WTC11 (cell line): ENCODE results near the gene RPTOR. TPM values are rescaled to one million over a fixed set of nuclear protein-coding genes. Genes with fewer than 3 reads are reported as not detected.

Experiments
- GRHL2 ChIP-seq: fragments of 250-450 bp; sonication (Bioruptor Pico); IDR thresholded peaks from 2 replicates; pipeline ENCODE4 v1.8.0; 2022; ENCODE audit warnings: mild to moderate bottlenecking, moderate library complexity; ENCODE audit not compliant: insufficient replicate concordance, severe bottlenecking
- HMGA2 ChIP-seq: fragments of 250-450 bp; sonication (Bioruptor Pico); IDR thresholded peaks from 2 replicates; pipeline ENCODE4 v1.4.0; 2021; ENCODE audit warnings: mild to moderate bottlenecking, moderate library complexity
- IRF2 ChIP-seq: sonication (generic); formaldehyde crosslinking; IDR thresholded peaks from 2 replicates; pipeline ENCODE4 v1.8.0; 2022; ENCODE audit warnings: low read depth, missing genetic modification reagents, borderline replicate concordance
- NR1H2 ChIP-seq: sonication (generic); formaldehyde crosslinking; IDR thresholded peaks from 2 replicates; pipeline ENCODE4 v1.9.0; 2021; ENCODE audit warnings: mild to moderate bottlenecking, moderate library complexity, missing genetic modification reagents
- SOX15 ChIP-seq: fragments of 250-450 bp; sonication (Bioruptor Pico); IDR thresholded peaks from 2 replicates; pipeline ENCODE4 v1.9.0; 2021; ENCODE audit warnings: mild to moderate bottlenecking
- TCF7 ChIP-seq: sonication (generic); formaldehyde crosslinking; IDR thresholded peaks from 2 replicates; pipeline ENCODE4 v1.8.0; 2022; ENCODE audit warnings: mild to moderate bottlenecking, low read depth, missing genetic modification reagents, moderate library complexity
- TEAD1 ChIP-seq: sonication (generic); formaldehyde crosslinking; IDR thresholded peaks from 2 replicates; pipeline ENCODE4 v1.8.0; 2022; ENCODE audit warnings: mild to moderate bottlenecking, missing genetic modification reagents
- TEAD4 ChIP-seq: sonication (generic); formaldehyde crosslinking; IDR thresholded peaks from 2 replicates; pipeline ENCODE4 v1.8.0; 2022; ENCODE audit warnings: mild to moderate bottlenecking, missing genetic modification reagents
- ZBTB21 ChIP-seq: sonication (generic); formaldehyde crosslinking; IDR thresholded peaks from 2 replicates; pipeline ENCODE4 v1.8.1; 2023; ENCODE audit warnings: mild to moderate bottlenecking, missing genetic modification reagents, borderline replicate concordance
- ZNF219 ChIP-seq: sonication (generic); formaldehyde crosslinking; IDR thresholded peaks from 2 replicates; pipeline ENCODE4 v1.8.0; 2023; ENCODE audit warnings: missing genetic modification reagents, mild to moderate bottlenecking, borderline replicate concordance
- ZNF263 ChIP-seq: sonication (generic); formaldehyde crosslinking; IDR thresholded peaks from 2 replicates; pipeline ENCODE4 v1.8.1; 2022; ENCODE audit warnings: low read depth, mild to moderate bottlenecking, moderate library complexity, missing genetic modification reagents
- ZNF317 ChIP-seq: sonication (generic); formaldehyde crosslinking; IDR thresholded peaks from 2 replicates; pipeline ENCODE4 v1.8.1; 2023; ENCODE audit warnings: low read depth, mild to moderate bottlenecking, moderate library complexity, missing genetic modification reagents, borderline replicate concordance
- ZNF423 ChIP-seq: fragments of 250-450 bp; sonication (Bioruptor Pico); IDR thresholded peaks from 2 replicates; pipeline ENCODE4 v2.1.2; 2022; ENCODE audit warnings: mild to moderate bottlenecking, moderate library complexity
- ZNF671 ChIP-seq: fragments of 250-450 bp; sonication (Bioruptor Pico); IDR thresholded peaks from 2 replicates; pipeline ENCODE4 v1.8.0; 2021; ENCODE audit warnings: mild to moderate bottlenecking
- total RNA-seq: library from RNA; stranded (reverse); gene quantifications from 3 replicates; pipeline ENCODE4 v1.2.3, GENCODE V29; 2021
- TF ChIP-seq, protein P1 (sequence below): sonication (generic); formaldehyde crosslinking; IDR thresholded peaks from 2 replicates; pipeline ENCODE4 v1.8.0; 2022; ENCODE audit warnings: mild to moderate bottlenecking, missing genetic modification reagents
- TF ChIP-seq, protein P2 (sequence below): sonication (generic); formaldehyde crosslinking; IDR thresholded peaks from 2 replicates; pipeline ENCODE4 v1.8.1; 2023; ENCODE audit warnings: mild to moderate bottlenecking, moderate library complexity, missing genetic modification reagents
- TF ChIP-seq, protein P3 (sequence below): sonication (generic); formaldehyde crosslinking; conservative IDR thresholded peaks from 2 replicates; pipeline ENCODE4 v1.8.1; 2023; ENCODE audit warnings: mild to moderate bottlenecking, low read depth, missing genetic modification reagents, moderate library complexity
- TF ChIP-seq, protein P4 (sequence below): sonication (generic); formaldehyde crosslinking; IDR thresholded peaks from 2 replicates; pipeline ENCODE4 v1.8.1; 2023; ENCODE audit warnings: mild to moderate bottlenecking, missing genetic modification reagents, moderate library complexity
- TF ChIP-seq, protein P5 (sequence below): sonication (generic); formaldehyde crosslinking; IDR thresholded peaks from 2 replicates; pipeline ENCODE4 v1.8.0; 2022; ENCODE audit warnings: mild to moderate bottlenecking, missing genetic modification reagents
- TF ChIP-seq, protein P6 (sequence below): sonication (generic); formaldehyde crosslinking; conservative IDR thresholded peaks from 2 replicates; pipeline ENCODE4 v1.8.1; 2022; ENCODE audit warnings: mild to moderate bottlenecking, missing genetic modification reagents
- TF ChIP-seq, protein P7 (sequence below): fragments of 250-450 bp; sonication (Bioruptor Pico); IDR thresholded peaks from 2 replicates; pipeline ENCODE4 v1.8.0; 2021; ENCODE audit warnings: mild to moderate bottlenecking
- TF ChIP-seq, protein P8 (sequence below): fragments of 250-450 bp; sonication (Bioruptor Pico); IDR thresholded peaks from 2 replicates; pipeline ENCODE4 v1.9.0; 2021; ENCODE audit warnings: moderate library complexity, mild to moderate bottlenecking, inconsistent platforms, borderline replicate concordance

The RPTOR gene
- total RNA-seq, 1 experiment from 2014 or later, result 41.0 TPM

DNA sequence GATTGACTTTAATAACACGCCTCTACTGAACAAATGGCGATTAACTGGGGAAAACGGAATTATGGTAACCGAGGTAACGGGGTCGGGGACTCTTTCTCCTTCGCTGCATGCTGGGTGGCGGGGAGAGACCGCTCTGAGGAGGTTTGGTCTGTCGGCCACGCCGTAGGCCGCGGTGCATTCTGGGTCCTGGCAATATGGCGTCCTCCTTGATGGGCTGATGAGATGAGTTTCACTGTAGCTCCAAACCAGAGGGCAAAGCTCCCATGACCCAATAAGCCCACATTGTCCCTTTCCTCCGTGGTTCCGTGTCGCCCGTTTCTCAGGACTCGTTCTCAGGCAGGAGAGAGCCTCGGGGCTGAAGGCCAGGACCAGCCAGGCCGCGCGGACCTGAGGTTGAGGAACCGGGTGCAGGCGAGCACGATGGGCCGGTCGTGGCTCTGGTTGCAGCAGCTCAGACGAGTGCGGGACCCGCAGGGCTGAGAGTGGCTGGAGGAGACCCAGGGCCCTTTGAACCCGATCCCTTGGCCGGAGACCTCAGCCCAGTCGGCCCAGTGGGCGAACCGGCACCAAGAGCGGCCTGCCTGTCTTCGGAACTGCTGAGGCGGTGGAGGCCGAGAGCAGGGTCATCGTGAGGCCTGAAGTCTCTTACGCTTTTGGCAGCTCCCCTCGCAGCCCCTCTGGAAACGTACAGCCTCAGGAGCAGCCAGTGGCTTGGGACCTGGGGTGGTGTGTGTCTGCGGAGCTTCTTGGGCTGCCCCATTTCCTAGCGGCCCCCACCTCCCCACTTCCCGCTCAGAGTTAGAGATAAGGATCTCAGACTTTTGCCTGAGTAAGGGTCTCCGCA lies at the start of gene RPTOR (continued):
- TF ChIP-seq TEAD4 (CRISPR knock-in tag), result no peak; the same call in 1 of the 2 replicates
- no peak for TF ChIP-seq ZNF423 (CRISPR knock-in tag)
- TF ChIP-seq GRHL2, result no peak
- TF ChIP-seq ZNF317 (CRISPR knock-in tag), result no peak
- TF ChIP-seq, protein P1, sequence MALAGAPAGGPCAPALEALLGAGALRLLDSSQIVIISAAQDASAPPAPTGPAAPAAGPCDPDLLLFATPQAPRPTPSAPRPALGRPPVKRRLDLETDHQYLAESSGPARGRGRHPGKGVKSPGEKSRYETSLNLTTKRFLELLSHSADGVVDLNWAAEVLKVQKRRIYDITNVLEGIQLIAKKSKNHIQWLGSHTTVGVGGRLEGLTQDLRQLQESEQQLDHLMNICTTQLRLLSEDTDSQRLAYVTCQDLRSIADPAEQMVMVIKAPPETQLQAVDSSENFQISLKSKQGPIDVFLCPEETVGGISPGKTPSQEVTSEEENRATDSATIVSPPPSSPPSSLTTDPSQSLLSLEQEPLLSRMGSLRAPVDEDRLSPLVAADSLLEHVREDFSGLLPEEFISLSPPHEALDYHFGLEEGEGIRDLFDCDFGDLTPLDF (CRISPR knock-in tag), result no peak
- TF ChIP-seq TEAD1 (CRISPR knock-in tag), result peak; percentile 78
- TF ChIP-seq, protein P2, sequence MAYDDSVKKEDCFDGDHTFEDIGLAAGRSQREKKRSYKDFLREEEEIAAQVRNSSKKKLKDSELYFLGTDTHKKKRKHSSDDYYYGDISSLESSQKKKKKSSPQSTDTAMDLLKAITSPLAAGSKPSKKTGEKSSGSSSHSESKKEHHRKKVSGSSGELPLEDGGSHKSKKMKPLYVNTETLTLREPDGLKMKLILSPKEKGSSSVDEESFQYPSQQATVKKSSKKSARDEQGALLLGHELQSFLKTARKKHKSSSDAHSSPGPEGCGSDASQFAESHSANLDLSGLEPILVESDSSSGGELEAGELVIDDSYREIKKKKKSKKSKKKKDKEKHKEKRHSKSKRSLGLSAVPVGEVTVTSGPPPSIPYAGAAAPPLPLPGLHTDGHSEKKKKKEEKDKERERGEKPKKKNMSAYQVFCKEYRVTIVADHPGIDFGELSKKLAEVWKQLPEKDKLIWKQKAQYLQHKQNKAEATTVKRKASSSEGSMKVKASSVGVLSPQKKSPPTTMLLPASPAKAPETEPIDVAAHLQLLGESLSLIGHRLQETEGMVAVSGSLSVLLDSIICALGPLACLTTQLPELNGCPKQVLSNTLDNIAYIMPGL (CRISPR knock-in tag), result peak; percentile 56; the same call in 1 of the 2 replicates
- no peak for TF ChIP-seq HMGA2
- TF ChIP-seq ZNF263 (CRISPR knock-in tag), result no peak
- TF ChIP-seq ZNF219 (CRISPR knock-in tag), result peak; percentile 35; the same call in 1 of the 2 replicates
- 0 out of 2 replicates have a peak, but pooled peaks have one; percentile 34 for TF ChIP-seq TCF7
- TF ChIP-seq SOX15 (CRISPR knock-in tag), result no peak
- TF ChIP-seq, protein P3, sequence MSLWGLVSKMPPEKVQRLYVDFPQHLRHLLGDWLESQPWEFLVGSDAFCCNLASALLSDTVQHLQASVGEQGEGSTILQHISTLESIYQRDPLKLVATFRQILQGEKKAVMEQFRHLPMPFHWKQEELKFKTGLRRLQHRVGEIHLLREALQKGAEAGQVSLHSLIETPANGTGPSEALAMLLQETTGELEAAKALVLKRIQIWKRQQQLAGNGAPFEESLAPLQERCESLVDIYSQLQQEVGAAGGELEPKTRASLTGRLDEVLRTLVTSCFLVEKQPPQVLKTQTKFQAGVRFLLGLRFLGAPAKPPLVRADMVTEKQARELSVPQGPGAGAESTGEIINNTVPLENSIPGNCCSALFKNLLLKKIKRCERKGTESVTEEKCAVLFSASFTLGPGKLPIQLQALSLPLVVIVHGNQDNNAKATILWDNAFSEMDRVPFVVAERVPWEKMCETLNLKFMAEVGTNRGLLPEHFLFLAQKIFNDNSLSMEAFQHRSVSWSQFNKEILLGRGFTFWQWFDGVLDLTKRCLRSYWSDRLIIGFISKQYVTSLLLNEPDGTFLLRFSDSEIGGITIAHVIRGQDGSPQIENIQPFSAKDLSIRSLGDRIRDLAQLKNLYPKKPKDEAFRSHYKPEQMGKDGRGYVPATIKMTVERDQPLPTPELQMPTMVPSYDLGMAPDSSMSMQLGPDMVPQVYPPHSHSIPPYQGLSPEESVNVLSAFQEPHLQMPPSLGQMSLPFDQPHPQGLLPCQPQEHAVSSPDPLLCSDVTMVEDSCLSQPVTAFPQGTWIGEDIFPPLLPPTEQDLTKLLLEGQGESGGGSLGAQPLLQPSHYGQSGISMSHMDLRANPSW (CRISPR knock-in tag), result no peak
- no peak for TF ChIP-seq ZNF671
- TF ChIP-seq, protein P4, sequence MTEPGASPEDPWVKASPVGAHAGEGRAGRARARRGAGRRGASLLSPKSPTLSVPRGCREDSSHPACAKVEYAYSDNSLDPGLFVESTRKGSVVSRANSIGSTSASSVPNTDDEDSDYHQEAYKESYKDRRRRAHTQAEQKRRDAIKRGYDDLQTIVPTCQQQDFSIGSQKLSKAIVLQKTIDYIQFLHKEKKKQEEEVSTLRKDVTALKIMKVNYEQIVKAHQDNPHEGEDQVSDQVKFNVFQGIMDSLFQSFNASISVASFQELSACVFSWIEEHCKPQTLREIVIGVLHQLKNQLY (CRISPR knock-in tag), result no peak
- TF ChIP-seq, protein P5, sequence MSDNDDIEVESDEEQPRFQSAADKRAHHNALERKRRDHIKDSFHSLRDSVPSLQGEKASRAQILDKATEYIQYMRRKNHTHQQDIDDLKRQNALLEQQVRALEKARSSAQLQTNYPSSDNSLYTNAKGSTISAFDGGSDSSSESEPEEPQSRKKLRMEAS (CRISPR knock-in tag), result peak; percentile 75
- no peak for TF ChIP-seq NR1H2 (CRISPR knock-in tag)
- TF ChIP-seq, protein P6, sequence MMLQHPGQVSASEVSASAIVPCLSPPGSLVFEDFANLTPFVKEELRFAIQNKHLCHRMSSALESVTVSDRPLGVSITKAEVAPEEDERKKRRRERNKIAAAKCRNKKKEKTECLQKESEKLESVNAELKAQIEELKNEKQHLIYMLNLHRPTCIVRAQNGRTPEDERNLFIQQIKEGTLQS (CRISPR knock-in tag), result no peak
- TF ChIP-seq, protein P7, sequence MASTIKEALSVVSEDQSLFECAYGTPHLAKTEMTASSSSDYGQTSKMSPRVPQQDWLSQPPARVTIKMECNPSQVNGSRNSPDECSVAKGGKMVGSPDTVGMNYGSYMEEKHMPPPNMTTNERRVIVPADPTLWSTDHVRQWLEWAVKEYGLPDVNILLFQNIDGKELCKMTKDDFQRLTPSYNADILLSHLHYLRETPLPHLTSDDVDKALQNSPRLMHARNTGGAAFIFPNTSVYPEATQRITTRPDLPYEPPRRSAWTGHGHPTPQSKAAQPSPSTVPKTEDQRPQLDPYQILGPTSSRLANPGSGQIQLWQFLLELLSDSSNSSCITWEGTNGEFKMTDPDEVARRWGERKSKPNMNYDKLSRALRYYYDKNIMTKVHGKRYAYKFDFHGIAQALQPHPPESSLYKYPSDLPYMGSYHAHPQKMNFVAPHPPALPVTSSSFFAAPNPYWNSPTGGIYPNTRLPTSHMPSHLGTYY, result no peak
- TF ChIP-seq ZBTB21 (CRISPR knock-in tag), result no peak
- TF ChIP-seq IRF2 (CRISPR knock-in tag), result no peak
- TF ChIP-seq, protein P8, sequence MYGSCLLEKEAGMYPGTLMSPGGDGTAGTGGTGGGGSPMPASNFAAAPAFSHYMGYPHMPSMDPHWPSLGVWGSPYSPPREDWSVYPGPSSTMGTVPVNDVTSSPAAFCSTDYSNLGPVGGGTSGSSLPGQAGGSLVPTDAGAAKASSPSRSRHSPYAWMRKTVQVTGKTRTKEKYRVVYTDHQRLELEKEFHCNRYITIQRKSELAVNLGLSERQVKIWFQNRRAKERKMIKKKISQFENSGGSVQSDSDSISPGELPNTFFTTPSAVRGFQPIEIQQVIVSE (CRISPR knock-in tag), result no peak
